ENCODE results near the gene TBL1Y. TPM values are rescaled to one million over a fixed set of nuclear protein-coding genes. Genes with fewer than 3 reads are reported as not detected.
A peak's percentile ranks its signal among the peaks of the same experiment; 100 is the strongest.

The TBL1Y gene
- total and polyA plus RNA-seq, 2 donors (not counting 1 experiment from before 2014, with no cell fraction given), result not detected

DNA sequence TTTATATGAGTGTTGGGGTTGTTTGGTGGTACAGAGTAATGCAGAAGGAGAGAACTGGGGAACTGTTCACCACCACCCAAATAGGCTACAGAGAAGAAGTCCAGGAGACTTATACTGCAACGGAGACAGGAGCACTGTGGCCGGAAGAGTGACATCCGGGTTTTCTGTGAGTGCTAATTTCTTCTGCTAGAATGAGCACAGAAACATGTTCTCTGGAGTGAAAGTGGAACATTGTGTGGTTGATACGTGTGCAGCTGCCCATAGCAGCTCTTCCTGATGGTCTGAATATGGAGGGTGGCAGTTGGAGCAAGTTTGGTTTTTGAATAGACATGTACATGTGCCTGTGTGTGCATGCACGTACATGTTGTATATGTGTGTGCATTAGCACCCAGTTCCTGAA, 67.3 kb downstream of the TBL1Y start:
- H3K36me3 ChIP-seq (replicated peaks in 1 of 2; ENCODE audit: control extremely low read depth in 1 of 2, control insufficient read depth in 1 of 2, extremely low read depth in 1 of 2, insufficient read depth in 2 of 2, low read length in 1 of 2), result no peaks in the 10 kb centered on the region
- H3K9me3 Mint-ChIP-seq (ENCODE audit: insufficient read depth), result peaks cover 2% of the 10 kb centered on the region
- no peaks in the 10 kb centered on the region for H3K27me3 Mint-ChIP-seq
- ChIA-PET CTCF (no interaction called here), POLR2A (no interaction called here)
- H3K9ac ChIP-seq (ENCODE audit: low read length), result no peak overlapping the region
- no peak overlapping the region for H3K4me2 ChIP-seq (replicated peaks; ENCODE audit: low read depth, low read length, poor library complexity, severe bottlenecking)
- no peak for DNase-seq
- no peak overlapping the region for H3K4me3 ChIP-seq (ENCODE audit: control extremely low read depth in 1 of 5, extremely low read depth in 1 of 5, insufficient read depth in 1 of 5, low read depth in 2 of 5, low read length in 4 of 5)
- H3K9me3 ChIP-seq (ENCODE audit: control extremely low read depth in 1 of 3, control insufficient read depth in 2 of 3, insufficient read depth in 1 of 3, low read length in 2 of 3), result no peaks in the 10 kb centered on the region
- H3K4me3 Mint-ChIP-seq, result peak overlapping the region; percentile 13
- TF ChIP-seq, protein P1, sequence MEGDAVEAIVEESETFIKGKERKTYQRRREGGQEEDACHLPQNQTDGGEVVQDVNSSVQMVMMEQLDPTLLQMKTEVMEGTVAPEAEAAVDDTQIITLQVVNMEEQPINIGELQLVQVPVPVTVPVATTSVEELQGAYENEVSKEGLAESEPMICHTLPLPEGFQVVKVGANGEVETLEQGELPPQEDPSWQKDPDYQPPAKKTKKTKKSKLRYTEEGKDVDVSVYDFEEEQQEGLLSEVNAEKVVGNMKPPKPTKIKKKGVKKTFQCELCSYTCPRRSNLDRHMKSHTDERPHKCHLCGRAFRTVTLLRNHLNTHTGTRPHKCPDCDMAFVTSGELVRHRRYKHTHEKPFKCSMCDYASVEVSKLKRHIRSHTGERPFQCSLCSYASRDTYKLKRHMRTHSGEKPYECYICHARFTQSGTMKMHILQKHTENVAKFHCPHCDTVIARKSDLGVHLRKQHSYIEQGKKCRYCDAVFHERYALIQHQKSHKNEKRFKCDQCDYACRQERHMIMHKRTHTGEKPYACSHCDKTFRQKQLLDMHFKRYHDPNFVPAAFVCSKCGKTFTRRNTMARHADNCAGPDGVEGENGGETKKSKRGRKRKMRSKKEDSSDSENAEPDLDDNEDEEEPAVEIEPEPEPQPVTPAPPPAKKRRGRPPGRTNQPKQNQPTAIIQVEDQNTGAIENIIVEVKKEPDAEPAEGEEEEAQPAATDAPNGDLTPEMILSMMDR (IDR thresholded peaks at IDR 0.05), result no peak
- no peak for TF ChIP-seq EZH2 (IDR thresholded peaks at IDR 0.05; ENCODE audit: borderline replicate concordance, insufficient read depth, low read depth, low read length, poor library complexity, severe bottlenecking)
- H3K27me3 ChIP-seq (replicated peaks in 1 of 4; ENCODE audit: control extremely low read depth in 1 of 4, control insufficient read depth in 3 of 4, insufficient read depth in 4 of 4, low read length in 3 of 4), result no peaks in the 10 kb centered on the region
- H3K4me1 Mint-ChIP-seq, result peaks cover 12% of the 10 kb centered on the region
- intact Hi-C loops (cut with micrococcal nuclease), result no loop called here
- no peaks in the 10 kb centered on the region for H3K4me1 ChIP-seq (ENCODE audit: control insufficient read depth in 2 of 2, insufficient read depth in 2 of 2, low read length in 2 of 2)
- no peak overlapping the region for H2AFZ ChIP-seq (ENCODE audit: insufficient read depth, low read depth, low read length, poor library complexity, severe bottlenecking)
- no peaks in the 10 kb centered on the region for H4K20me1 ChIP-seq (ENCODE audit: control insufficient read depth, insufficient read depth, low read length, poor library complexity, severe bottlenecking)
- H3K27ac Mint-ChIP-seq, result no peak overlapping the region
- no peaks in the 10 kb centered on the region for H3K79me2 ChIP-seq (ENCODE audit: control insufficient read depth, insufficient read depth, low read length)
- no peak for ATAC-seq (ENCODE audit: low read depth)
- no peak overlapping the region for H3K27ac ChIP-seq (ENCODE audit: low read length in 2 of 2)
- WGBS (ENCODE audit: insufficient coverage), result 77% methylated on average over 4 of the region's 5 CpGs

DNA sequence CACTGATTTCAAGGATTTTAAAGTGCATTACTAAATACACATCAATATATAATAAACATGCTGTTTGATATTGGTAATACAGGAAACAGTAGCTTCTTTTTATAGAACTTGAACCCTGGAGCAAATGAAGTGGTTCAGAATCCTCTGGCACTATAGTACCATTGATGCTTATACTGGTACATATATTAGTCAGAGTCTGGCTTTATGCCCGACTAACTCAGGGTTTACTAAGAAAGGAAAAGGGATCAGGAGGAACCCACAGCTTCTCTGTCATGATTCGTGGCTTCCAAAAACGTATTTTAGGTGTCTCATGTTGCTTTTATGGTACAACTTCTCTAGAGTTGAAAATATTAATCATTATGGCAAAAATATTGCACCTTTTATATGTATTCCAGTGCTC, 72.7 kb downstream of the TBL1Y start:
- DNase-seq (no peak), ATAC-seq (ENCODE audit: low read depth) (no peak)
- Histone ChIP-seq H3K27ac (ENCODE audit: low read length in 2 of 2) (no peak overlapping the region), H3K4me2 (replicated peaks; ENCODE audit: low read depth, low read length, poor library complexity, severe bottlenecking) (no peak overlapping the region), H3K36me3 (replicated peaks in 1 of 2; ENCODE audit: control extremely low read depth in 1 of 2, control insufficient read depth in 1 of 2, extremely low read depth in 1 of 2, insufficient read depth in 2 of 2, low read length in 1 of 2) (no peaks in the 10 kb centered on the region), H3K4me3 (ENCODE audit: control extremely low read depth in 1 of 5, extremely low read depth in 1 of 5, insufficient read depth in 1 of 5, low read depth in 2 of 5, low read length in 4 of 5) (no peak overlapping the region), H3K79me2 (ENCODE audit: control insufficient read depth, insufficient read depth, low read length) (no peaks in the 10 kb centered on the region), H4K20me1 (ENCODE audit: control insufficient read depth, insufficient read depth, low read length, poor library complexity, severe bottlenecking) (no peaks in the 10 kb centered on the region), H2AFZ (ENCODE audit: insufficient read depth, low read depth, low read length, poor library complexity, severe bottlenecking) (no peak overlapping the region), H3K9me3 (ENCODE audit: control extremely low read depth in 1 of 3, control insufficient read depth in 2 of 3, insufficient read depth in 1 of 3, low read length in 2 of 3) (no peaks in the 10 kb centered on the region), H3K4me1 (ENCODE audit: control insufficient read depth in 2 of 2, insufficient read depth in 2 of 2, low read length in 2 of 2) (no peaks in the 10 kb centered on the region), H3K9ac (ENCODE audit: low read length) (no peak overlapping the region), H3K27me3 (replicated peaks in 1 of 4; ENCODE audit: control extremely low read depth in 1 of 4, control insufficient read depth in 3 of 4, insufficient read depth in 4 of 4, low read length in 3 of 4) (no peaks in the 10 kb centered on the region)
- Mint-ChIP-seq H3K4me1 (no peaks in the 10 kb centered on the region), H3K27ac (no peak overlapping the region), H3K27me3 (no peaks in the 10 kb centered on the region), H3K9me3 (ENCODE audit: insufficient read depth) (peaks cover 2% of the 10 kb centered on the region), H3K4me3 (no peak overlapping the region)
- TF ChIP-seq EZH2 (IDR thresholded peaks at IDR 0.05; ENCODE audit: borderline replicate concordance, insufficient read depth, low read depth, low read length, poor library complexity, severe bottlenecking), result no peak
- TF ChIP-seq, protein P1 (IDR thresholded peaks at IDR 0.05), result no peak
- WGBS (ENCODE audit: insufficient coverage), result no CpG with 5 or more reads among the region's 3 CpGs
- POLR2A ChIA-PET, result no interaction called here
- intact Hi-C loops (cut with micrococcal nuclease), result no loop called here
- CTCF ChIA-PET, result no interaction called here
